NCI-H187 treated with DMSO at 0.1 percent for 48 hours (cell line): ENCODE data around the gene GSTA1.
A peak's percentile ranks its signal among the peaks of the same experiment; 100 is the strongest.
"Not testable (repeated sequence)": the region's sequence is repeated elsewhere in the genome, so short reads cannot be mapped to it uniquely, and the experiment has no call there.

Experiments
- DNase-seq: peaks from one replicate; lab custom pipeline; 2025; lab: John Stamatoyannopoulos, UW

GSTA1 gene

GRCh38 chr6:52803668-52804255, at the start of gene GSTA1:
GSTA1 (minus strand) TSS chr6:52803816; CDS start chr6:52799267, 4,549 bp downstream.
- not testable (repeated sequence) for DNase-seq

GRCh38 chr6:52849137-52849536, 45.5 kb upstream of the GSTA1 start:
- DNase-seq = no peak

- no peak for DNase-seq
Observed at GRCh38 chr6:52846002-52846401, 42.4 kb upstream of the GSTA1 start.

GRCh38 chr6:52843605-52844004, 40.0 kb upstream of the GSTA1 start:
- DNase-seq = no peak

GRCh38 chr6:52840763-52841585, 37.4 kb upstream of the GSTA1 start, which contains the start of gene GSTA5:
GSTA5 (minus strand) TSS chr6:52840813.
- no peak for DNase-seq

GRCh38 chr6:52839124-52840055, 35.8 kb upstream of the GSTA1 start:
- peak; percentile 8 for DNase-seq

- no peak for DNase-seq
Observed at GRCh38 chr6:52834481-52834880, 30.9 kb upstream of the GSTA1 start.

GRCh38 chr6:52830869-52831268, 27.3 kb upstream of the GSTA1 start:
- DNase-seq = not testable (repeated sequence)

GRCh38 chr6:52829046-52829817, 25.6 kb upstream of the GSTA1 start:
- no peak for DNase-seq

GRCh38 chr6:52828621-52829020, 25.0 kb upstream of the GSTA1 start:
- DNase-seq = not testable (repeated sequence)

GRCh38 chr6:52827073-52827783, 23.6 kb upstream of the GSTA1 start:
- DNase-seq = not testable (repeated sequence)

GRCh38 chr6:52826513-52826912, 22.9 kb upstream of the GSTA1 start:
- DNase-seq = no peak

GRCh38 chr6:52825900-52826459, 22.4 kb upstream of the GSTA1 start:
- not testable (repeated sequence) for DNase-seq

- not testable (repeated sequence) for DNase-seq
Observed at GRCh38 chr6:52825270-52825793, 21.7 kb upstream of the GSTA1 start.

GRCh38 chr6:52821842-52822241, 18.2 kb upstream of the GSTA1 start:
- no peak for DNase-seq

- DNase-seq = no peak
Observed at GRCh38 chr6:52820198-52820597, 16.6 kb upstream of the GSTA1 start.

GRCh38 chr6:52815167-52816092, 11.8 kb upstream of the GSTA1 start:
- no peak for DNase-seq

GRCh38 chr6:52814545-52814944, 10.9 kb upstream of the GSTA1 start:
- not testable (repeated sequence) for DNase-seq

- not testable (repeated sequence) for DNase-seq
Observed at GRCh38 chr6:52809777-52810176, 6.2 kb upstream of the GSTA1 start.
